Keratinocyte (primary cell): ENCODE measurements around the gene SPDYC. TPM values are rescaled to one million over a fixed set of nuclear protein-coding genes. Genes with fewer than 3 reads are reported as not detected.

Source experiments
- DNase-seq: peaks from one replicate; pipeline ENCODE4 v3.0.0-alpha.2; 2011; ENCODE audit warnings: low read depth, missing footprints, low spot score
- FAIRE-seq: peaks from 2 replicates; lab custom pipeline; 2011; peaks lifted over from hg19 to GRCh38; lab: Jason Lieb, UNC
- H2AFZ ChIP-seq: 2 replicates; pipeline ENCODE4 v1.6.0; 2012; ENCODE audit warnings: low read length, control low read depth, inconsistent platforms; ENCODE audit not compliant: control insufficient read depth
- H3K27ac ChIP-seq: 2 replicates; pipeline ENCODE4 v1.5.1; 2011; ENCODE audit warnings: low read length; ENCODE audit not compliant: control insufficient read depth, insufficient read depth
- H3K27me3 ChIP-seq: 3 replicates; pipeline ENCODE4 v1.6.0; 2011; ENCODE audit warnings: low read length; ENCODE audit not compliant: control insufficient read depth, insufficient read depth; ENCODE audit errors: extremely low read depth
- H3K36me3 ChIP-seq, 2 experiments: 2 replicates in 1 of 2; 3 replicates in 1 of 2; pipeline ENCODE4 v1.5.1; 2011; ENCODE audit warnings: low read length in 2 of 2, mild to moderate bottlenecking in 1 of 2; ENCODE audit not compliant: control insufficient read depth in 2 of 2, insufficient read depth in 2 of 2; ENCODE audit errors: extremely low read depth in 1 of 2
- H3K4me1 ChIP-seq: 3 replicates; pipeline ENCODE4 v1.5.1; 2011; ENCODE audit warnings: low read length; ENCODE audit not compliant: control insufficient read depth, insufficient read depth; ENCODE audit errors: extremely low read depth
- H3K4me2 ChIP-seq: 3 replicates; pipeline ENCODE4 v1.6.0; 2011; ENCODE audit warnings: low read depth, low read length; ENCODE audit not compliant: control insufficient read depth, insufficient read depth; ENCODE audit errors: extremely low read depth
- H3K4me3 ChIP-seq, 3 experiments: fragments of 200-600 bp in 1 of 3; sonication (generic) in 1 of 3; 2 replicates in 2 of 3; 3 replicates in 1 of 3; pipeline ENCODE4 v1.5.1; 2011 to 2016; ENCODE audit warnings: low read length in 3 of 3, mild to moderate bottlenecking in 3 of 3, control low read depth in 2 of 3, inconsistent platforms in 1 of 3, low read depth in 1 of 3, mixed read lengths in 1 of 3, mixed run types in 1 of 3, moderate library complexity in 1 of 3; ENCODE audit not compliant: control insufficient read depth in 2 of 3, insufficient read depth in 2 of 3; ENCODE audit errors: extremely low read depth in 1 of 3
- H3K79me2 ChIP-seq: 2 replicates; pipeline ENCODE4 v1.6.0; 2012; ENCODE audit warnings: low read length; ENCODE audit not compliant: control insufficient read depth, insufficient read depth
- H3K9ac ChIP-seq: 3 replicates; pipeline ENCODE4 v1.6.0; 2011; ENCODE audit warnings: low read length; ENCODE audit not compliant: control insufficient read depth, insufficient read depth; ENCODE audit errors: extremely low read depth
- H3K9me1 ChIP-seq: 3 replicates; pipeline ENCODE4 v1.6.0; 2011; ENCODE audit warnings: low read length; ENCODE audit not compliant: control insufficient read depth, insufficient read depth; ENCODE audit errors: extremely low read depth
- H3K9me3 ChIP-seq: 2 replicates; pipeline ENCODE4 v1.5.1; 2012; ENCODE audit warnings: low read depth, low read length; ENCODE audit not compliant: control insufficient read depth
- H4K20me1 ChIP-seq: 3 replicates; pipeline ENCODE4 v1.6.0; 2011; ENCODE audit warnings: low read length; ENCODE audit not compliant: control insufficient read depth, insufficient read depth; ENCODE audit errors: extremely low read depth
- EZH2 ChIP-seq: IDR thresholded peaks from one replicate; pipeline ENCODE4 v1.6.1; 2012; ENCODE audit warnings: inconsistent platforms, mild to moderate bottlenecking, low read length, moderate library complexity
- dilution Hi-C: fragments of 300-500 bp; cut with MboI; formaldehyde crosslinking; loops from one replicate; pipeline ENCODE4 v1.7.0; 2020; ENCODE audit warnings: low sequenced_read_pairs; ENCODE audit not compliant: extremely low pct_ligation_motif_present
- polyA plus RNA-seq, 5 experiments: library from polyadenylated mRNA; depleted of rRNA in 3 of 5; stranded (reverse) in 3 of 5; stranded (forward) in 1 of 5; unstranded in 1 of 5; fragments of >200 nt; gene quantifications; 1 replicate in 1 of 5; 2 replicates in 3 of 5; 3 replicates in 1 of 5; pipeline versions ENCODE4 v1.2.1 to v1.2.3, GENCODE V29; 2011 to 2012; ENCODE audit warnings: missing spikeins in 2 of 5, low read depth in 1 of 5, low replicate concordance in 1 of 5
- TF ChIP-seq, protein P1 (sequence below), 3 experiments: IDR thresholded peaks in 1 of 3; conservative IDR thresholded peaks in 1 of 3; optimal IDR thresholded peaks in 1 of 3; 2 replicates in 2 of 3; 3 replicates in 1 of 3; pipeline versions ENCODE3 to v1.5.1; 2011; ENCODE audit warnings: low read length in 3 of 3, mild to moderate bottlenecking in 3 of 3, moderate library complexity in 2 of 3, control low read depth in 1 of 3, inconsistent platforms in 1 of 3; ENCODE audit not compliant: insufficient read depth in 2 of 3; ENCODE audit errors: extremely low read depth in 1 of 3

The SPDYC gene
- polyA plus RNA-seq, 1 donor (not counting 4 experiments of a cell fraction or from before 2014, with no cell fraction given) = not detected

DNA sequence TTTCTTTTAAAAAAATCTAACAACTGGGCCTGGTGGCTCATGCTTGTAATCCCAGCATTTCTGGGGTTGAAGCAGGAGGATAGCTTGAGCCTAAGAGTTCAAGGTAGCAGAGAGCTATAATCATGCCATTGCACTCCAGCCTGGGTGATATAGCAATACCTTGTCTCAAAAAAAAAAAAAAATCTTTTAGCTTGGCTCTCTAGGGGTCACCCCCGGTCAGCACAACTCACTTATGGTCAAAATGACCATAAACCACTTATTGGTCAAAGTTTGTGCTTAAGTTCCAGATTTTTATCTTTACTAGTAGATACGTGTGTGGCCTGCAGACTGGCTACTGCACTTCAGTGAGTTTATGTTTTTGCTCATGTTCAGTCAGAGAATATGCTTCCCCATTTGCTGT lies 6.3 kb upstream of the SPDYC start:
- FAIRE-seq = no peak

DNA sequence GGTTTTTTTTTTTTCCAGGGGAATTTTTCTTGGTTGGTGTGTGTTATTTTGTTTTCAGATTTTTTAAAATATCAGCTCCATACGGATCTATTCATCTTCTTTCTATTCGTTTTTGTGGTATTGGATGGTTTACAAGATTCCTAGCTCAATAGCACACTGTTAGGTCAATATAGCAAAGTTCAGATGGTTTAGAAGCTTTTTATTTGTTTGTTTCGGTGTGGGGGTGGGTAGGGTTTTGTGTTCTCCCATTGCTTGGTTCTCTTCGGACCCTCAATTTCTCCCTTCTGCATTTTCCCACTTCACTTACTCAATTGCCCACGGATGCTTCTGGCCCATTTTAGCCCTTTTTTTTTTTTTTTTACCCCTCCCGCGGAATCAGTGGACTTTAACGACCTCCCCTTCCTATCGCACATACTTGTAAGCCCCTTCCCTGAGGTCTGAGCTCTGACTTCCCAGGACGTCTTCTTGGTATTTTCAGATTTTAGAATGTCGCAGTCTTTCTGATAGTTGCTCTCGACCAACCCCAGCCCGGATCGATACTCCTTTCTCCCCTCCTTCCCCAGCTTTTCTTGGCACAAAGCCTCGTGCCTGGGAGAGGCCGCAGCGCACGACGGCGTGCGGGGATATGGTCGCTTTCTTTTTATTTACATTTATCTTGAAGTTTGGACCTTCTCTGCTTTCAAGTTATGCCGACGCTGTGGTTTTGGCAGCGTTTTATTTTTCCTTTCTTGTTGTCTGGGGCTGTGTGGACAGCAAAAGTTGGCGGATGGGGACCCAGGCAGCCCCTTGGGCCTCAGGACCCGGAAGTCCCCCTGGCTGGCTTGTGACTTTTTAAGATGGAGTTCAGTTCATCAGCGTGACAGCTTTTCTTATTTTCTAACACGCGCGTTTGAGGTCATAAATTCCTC lies 4.4 kb upstream of the SPDYC start:
- no peaks in the 10 kb centered on the region for H3K9me3 ChIP-seq
- H3K4me3 ChIP-seq = no peak overlapping the region
- TF ChIP-seq, protein P1, sequence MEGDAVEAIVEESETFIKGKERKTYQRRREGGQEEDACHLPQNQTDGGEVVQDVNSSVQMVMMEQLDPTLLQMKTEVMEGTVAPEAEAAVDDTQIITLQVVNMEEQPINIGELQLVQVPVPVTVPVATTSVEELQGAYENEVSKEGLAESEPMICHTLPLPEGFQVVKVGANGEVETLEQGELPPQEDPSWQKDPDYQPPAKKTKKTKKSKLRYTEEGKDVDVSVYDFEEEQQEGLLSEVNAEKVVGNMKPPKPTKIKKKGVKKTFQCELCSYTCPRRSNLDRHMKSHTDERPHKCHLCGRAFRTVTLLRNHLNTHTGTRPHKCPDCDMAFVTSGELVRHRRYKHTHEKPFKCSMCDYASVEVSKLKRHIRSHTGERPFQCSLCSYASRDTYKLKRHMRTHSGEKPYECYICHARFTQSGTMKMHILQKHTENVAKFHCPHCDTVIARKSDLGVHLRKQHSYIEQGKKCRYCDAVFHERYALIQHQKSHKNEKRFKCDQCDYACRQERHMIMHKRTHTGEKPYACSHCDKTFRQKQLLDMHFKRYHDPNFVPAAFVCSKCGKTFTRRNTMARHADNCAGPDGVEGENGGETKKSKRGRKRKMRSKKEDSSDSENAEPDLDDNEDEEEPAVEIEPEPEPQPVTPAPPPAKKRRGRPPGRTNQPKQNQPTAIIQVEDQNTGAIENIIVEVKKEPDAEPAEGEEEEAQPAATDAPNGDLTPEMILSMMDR (optimal IDR thresholded peaks at IDR 0.05 in 1 of 3, IDR thresholded peaks at IDR 0.05 in 1 of 3, conservative IDR thresholded peaks at IDR 0.05 in 1 of 3; ENCODE audit: extremely low read depth in 1 of 3, insufficient read depth in 2 of 3, low read length in 3 of 3) = no peak
- no peak for TF ChIP-seq EZH2
- no peaks in the 10 kb centered on the region for H3K27me3 ChIP-seq
- no peak overlapping the region for H3K4me2 ChIP-seq
- DNase-seq (no peak), FAIRE-seq (no peak)
- H3K27ac ChIP-seq = no peak overlapping the region
- no peak overlapping the region for H3K9ac ChIP-seq
- H3K36me3 ChIP-seq = no peaks in the 10 kb centered on the region
- H3K9me1 ChIP-seq = no peaks in the 10 kb centered on the region
- H4K20me1 ChIP-seq = no peaks in the 10 kb centered on the region
- no peaks in the 10 kb centered on the region for H3K4me1 ChIP-seq
- H2AFZ ChIP-seq = no peak overlapping the region
- no peaks in the 10 kb centered on the region for H3K79me2 ChIP-seq
- dilution Hi-C loops = no loop called here

More for the DNA sequence above, 6.3 kb upstream of the SPDYC start:
- Histone ChIP-seq H3K4me1 (no peaks in the 10 kb centered on the region), H2AFZ (no peak overlapping the region), H3K27me3 (no peaks in the 10 kb centered on the region), H3K27ac (no peak overlapping the region), H3K36me3 (no peaks in the 10 kb centered on the region), H3K4me2 (no peak overlapping the region), H3K9me1 (no peaks in the 10 kb centered on the region), H4K20me1 (no peaks in the 10 kb centered on the region), H3K9ac (no peak overlapping the region), H3K79me2 (no peaks in the 10 kb centered on the region), H3K9me3 (no peaks in the 10 kb centered on the region), H3K4me3 (no peak overlapping the region)
- no peak for DNase-seq
- TF ChIP-seq EZH2 = no peak
- TF ChIP-seq, protein P1 (optimal IDR thresholded peaks at IDR 0.05 in 1 of 3, IDR thresholded peaks at IDR 0.05 in 1 of 3, conservative IDR thresholded peaks at IDR 0.05 in 1 of 3; ENCODE audit: extremely low read depth in 1 of 3, insufficient read depth in 2 of 3, low read length in 3 of 3) = no peak
- dilution Hi-C loops = no loop called here
